H1 (cell line): ENCODE data around the gene DISC1.
"Not testable (repeated sequence)": the region's sequence is repeated elsewhere in the genome, so short reads cannot be mapped to it uniquely, and the experiment has no call there.

ENCODE experiments used
- CTCF ChIP-seq, 3 experiments: IDR thresholded peaks; 1 replicate in 2 of 3; 2 replicates in 1 of 3; pipeline versions ENCODE4 v1.5.1 to v1.6.1; 2011; ENCODE audit warnings: low read length in 3 of 3, mild to moderate bottlenecking in 3 of 3, inconsistent platforms in 2 of 3, low read depth in 1 of 3, moderate library complexity in 1 of 3; ENCODE audit not compliant: insufficient read depth in 1 of 3; ENCODE audit errors: control extremely low read depth in 1 of 3
- MAX ChIP-seq: IDR thresholded peaks from 2 replicates; pipeline ENCODE4 v1.6.1; 2012; ENCODE audit warnings: inconsistent platforms
- TBP ChIP-seq: IDR thresholded peaks from 2 replicates; pipeline ENCODE4 v1.6.1; 2011; ENCODE audit warnings: low read depth, low read length, improper control_type of control experiment
- TEAD4 ChIP-seq: IDR thresholded peaks from 2 replicates; pipeline ENCODE4 v1.6.1; 2012; ENCODE audit warnings: low read depth, low read length, inconsistent platforms, mixed read lengths

- TF ChIP-seq MAX; TBP; TEAD4; CTCF (IDR thresholded peaks at IDR 0.05; ENCODE audit: control extremely low read depth in 1 of 3, insufficient read depth in 1 of 3, low read depth in 1 of 3, low read length in 3 of 3): not testable (repeated sequence)
These were observed 321.5 kb downstream of the DISC1 start for GRCh38 chr1:231948102-231948501.
